HG03025 (cell line): ENCODE data around the gene MAP3K1.

Source experiments
- ATAC-seq: cut with Tn5 transposase; IDR thresholded peaks from one replicate; pipeline ENCODE4 v1.9.1; 2021; ENCODE audit warnings: mild to moderate bottlenecking, moderate library complexity; ENCODE audit not compliant: unreplicated experiment, low FRiP score

Gene MAP3K1

DNA sequence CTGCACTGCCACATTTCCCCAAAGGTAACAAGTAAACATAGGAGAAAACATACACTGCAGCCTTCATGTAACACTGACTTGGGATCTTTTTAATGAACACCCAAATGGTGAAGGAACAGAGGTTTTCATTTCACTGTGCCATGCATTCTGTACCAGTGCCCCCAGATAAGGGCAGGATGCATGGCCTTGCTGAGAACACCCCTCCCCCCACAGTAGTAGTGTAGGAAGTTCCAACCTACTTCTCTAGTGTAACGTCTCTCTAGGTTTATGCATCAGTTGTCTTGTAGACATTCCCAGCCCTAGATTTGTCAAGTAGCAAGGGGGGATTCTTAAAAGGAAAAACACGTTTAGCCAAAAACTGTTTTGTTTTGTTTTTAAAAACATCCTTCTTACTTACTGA lies 29.9 kb downstream of the MAP3K1 start:
- no peak for ATAC-seq

GRCh38 chr5:56845904-56846480 lies 30.6 kb downstream of the MAP3K1 start:
- no peak for ATAC-seq

- ATAC-seq, result no peak
Measured at GRCh38 chr5:56848206-56848605, 32.9 kb downstream of the MAP3K1 start.

DNA sequence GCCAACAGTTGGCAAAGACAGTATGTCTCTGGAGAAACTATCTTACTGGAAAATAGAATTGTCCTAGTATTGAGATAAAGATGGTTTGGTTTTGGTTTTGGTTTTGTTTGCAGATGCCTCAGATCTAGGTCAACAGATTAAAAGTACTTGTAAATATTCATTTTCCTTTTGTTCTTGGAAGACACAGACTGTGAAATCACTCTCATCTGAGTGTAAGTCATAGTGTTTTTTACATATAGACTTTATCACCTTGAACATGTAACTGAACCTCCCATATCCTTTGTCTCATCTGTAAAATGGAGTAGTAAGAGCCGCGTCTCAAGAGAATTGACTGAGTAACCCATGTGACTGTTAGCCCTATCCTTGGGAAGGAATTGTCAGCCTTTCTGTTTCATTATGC lies 34.3 kb downstream of the MAP3K1 start:
- no peak for ATAC-seq

DNA sequence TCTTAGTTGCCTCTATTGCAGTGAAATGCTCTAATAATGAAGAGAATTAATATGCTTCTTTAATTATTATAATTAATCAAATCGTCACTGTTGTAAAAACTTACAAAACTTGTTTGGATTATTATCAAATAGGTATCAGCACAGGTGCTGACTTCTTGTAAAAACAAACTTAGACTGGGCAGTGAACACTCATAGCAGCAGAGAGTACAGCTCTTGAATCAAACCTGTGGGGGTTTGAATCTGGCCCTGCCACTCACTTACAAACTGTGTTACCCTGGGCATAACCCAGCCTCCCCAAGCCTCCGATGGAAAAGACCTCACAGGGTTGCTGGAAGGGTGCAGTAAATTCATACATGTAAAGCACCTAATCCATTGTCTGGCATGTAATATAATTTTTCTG lies 35.1 kb downstream of the MAP3K1 start:
- ATAC-seq, result no peak

DNA sequence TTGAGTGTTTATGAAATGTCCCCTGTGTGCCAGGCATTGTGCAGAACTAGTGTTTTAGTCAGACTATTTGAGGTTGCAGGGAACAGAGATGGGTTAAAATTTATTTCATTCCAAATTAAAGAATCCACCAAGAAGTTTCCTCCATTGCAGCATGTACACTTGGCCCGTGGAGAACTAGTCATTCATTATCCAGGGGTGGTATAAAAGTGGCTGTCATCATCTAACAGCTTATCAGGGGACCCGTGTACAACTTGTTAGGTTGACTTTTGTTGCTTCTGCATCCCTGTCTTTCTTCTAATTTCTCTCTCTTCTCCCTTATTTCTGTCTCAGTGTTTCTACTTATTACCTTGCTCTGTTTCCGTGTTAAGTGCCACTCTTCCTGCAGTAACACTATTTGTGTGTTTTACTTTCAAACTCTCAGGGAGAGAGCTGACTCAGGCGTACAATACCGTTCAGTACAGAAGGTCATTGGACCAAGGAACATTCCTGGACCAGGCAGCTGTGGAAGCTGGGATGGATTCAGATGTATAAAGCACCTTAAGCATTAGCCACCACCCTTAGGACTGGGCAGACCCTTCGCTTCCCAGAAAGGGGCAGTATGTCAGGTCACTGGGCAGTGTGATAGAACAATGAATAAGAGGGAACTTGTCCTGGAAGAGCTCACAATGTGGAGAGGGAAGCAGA lies 36.1 kb downstream of the MAP3K1 start:
- ATAC-seq, result no peak

DNA sequence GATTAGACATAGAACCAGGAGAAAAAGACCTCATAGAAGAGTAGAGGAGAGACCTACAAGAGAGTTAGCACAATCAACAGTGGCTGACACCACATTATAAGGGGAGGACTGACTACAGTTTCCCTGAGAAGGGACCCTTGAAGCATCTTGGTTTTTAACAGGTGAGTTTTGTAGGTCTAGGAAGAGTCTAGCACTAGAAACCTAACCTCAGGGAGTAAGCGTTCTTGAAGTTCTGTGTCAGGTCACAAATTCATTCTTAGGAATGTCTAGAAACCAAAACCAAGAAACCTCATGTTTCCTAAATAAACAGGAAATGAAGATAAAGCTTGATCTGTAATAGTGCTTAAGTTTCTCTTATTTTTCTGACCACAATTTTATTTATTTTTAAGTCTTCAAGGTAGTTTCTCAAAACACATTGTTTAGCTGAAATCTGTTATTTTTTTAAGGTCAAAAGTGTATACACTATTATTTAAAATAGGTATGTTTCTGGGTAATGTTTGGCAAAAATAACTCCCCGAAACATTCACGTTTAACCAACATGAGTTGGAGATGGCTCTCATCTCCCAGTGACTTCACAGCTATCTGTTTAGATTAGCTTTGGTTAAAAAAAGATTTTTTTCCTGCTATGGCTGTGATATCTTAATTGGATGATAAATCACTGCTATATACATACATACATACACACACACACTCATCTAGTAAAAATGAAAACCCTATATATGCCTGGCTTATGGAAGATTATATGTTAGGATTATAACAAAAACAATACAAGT lies 37.1 kb downstream of the MAP3K1 start:
- ATAC-seq, result no peak

DNA sequence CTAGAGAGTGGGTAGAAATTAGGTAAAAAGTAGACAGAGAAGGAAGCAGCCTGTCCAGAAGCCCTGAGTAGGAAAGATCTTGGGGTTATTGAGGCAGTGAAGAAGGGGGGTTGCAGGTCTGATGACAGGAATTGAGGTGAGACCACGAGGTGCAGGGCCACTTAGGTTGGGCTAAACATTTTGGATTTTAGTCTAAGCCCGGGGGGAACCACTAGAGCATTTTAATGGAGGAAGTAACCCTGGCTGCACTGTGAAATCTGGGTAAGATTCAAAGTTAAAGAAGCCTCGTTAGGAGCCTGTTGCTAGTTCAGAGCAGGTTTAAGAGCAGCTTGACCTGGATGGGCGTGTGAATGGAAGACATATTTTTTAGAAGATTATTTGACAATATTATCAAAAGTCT lies 38.3 kb downstream of the MAP3K1 start:
- ATAC-seq, result no peak

DNA sequence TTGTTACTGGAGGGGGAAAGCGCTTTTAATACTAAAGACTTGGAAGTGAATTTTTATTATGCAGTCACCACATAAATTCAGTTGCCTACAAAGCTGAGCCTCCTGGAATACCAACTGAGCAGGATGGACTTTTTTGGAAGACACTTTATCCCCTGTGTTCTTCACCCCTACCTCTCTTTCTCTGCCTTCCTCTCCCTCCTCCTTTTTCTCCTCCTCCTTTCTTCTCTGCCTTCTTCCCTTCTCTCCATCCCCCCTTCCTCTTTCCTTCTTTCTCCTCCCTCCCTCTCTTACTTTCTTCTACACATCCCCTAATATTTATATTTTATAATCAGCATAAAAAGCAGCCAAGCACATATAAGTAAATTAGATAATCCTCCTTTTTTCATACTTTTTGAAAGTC lies 39.6 kb downstream of the MAP3K1 start:
- ATAC-seq, result no peak

GRCh38 chr5:56856541-56857178 lies 41.3 kb downstream of the MAP3K1 start:
- ATAC-seq, result no peak

GRCh38 chr5:56858777-56859442 lies 43.6 kb downstream of the MAP3K1 start:
- no peak for ATAC-seq

DNA sequence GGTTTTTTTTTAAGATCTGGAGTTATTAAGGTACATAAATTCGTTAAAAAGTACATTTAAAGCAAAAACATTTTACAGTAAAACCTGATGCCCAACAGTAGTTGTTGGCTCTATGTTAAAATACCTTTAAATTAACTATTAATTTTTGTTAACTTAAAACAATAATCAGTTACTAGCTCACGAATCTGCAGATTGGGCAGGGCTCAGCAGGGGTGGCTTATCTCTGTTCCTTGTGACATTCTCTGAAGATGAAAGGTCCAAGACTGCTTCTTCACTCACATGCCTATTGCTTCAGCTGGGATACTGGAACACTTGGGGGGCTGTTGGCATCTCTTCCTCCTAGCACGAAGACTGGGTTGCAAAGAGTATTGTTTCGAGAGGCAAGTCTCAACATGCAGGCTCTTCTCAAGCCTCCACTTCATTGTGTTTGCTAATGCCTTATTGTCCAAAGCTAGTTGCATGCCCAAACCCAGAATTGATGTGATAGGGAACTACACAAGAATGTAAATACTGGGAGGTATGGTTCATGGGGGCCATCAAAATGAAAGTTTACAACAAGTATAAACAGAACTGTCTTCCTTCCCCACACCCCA lies 46.6 kb downstream of the MAP3K1 start:
- ATAC-seq, result no peak

DNA sequence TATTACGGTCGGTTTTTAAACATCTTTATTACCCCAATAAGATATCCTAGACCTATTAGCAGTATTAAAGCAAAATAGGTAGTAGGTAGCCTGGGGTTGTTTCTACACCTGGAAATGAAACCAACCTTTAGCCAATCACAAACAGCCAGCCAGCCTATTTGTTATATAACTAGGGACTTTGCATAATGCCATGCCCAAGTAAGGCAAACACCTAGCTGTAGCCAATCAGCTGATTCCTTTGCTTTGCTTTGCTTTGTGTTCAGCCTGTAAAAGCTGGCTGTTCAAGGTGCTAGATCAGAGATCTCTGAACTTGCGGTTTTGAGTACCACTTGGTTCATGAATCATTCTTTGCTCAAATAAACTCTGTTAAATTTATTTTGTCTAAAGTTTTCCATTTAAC lies 47.6 kb downstream of the MAP3K1 start:
- no peak for ATAC-seq

DNA sequence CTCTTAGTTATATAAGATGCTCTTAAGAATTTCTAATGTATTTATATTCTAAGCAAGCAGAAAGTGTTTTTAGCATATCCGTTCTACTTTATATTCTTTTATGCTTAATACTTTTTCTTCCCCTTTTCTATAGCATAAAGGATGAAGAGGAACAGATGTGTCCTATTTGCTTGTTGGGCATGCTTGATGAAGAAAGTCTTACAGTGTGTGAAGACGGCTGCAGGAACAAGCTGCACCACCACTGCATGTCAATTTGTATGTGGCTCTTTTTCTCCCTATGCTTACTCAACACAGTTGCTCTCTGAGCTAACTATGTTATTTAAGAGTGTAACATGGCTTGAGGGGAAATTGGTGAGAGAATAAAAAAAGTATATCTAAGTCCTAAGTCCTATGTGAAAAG lies 56.4 kb downstream of the MAP3K1 start:
- ATAC-seq, result no peak

GRCh38 chr5:56873056-56873455 lies 57.7 kb downstream of the MAP3K1 start:
- ATAC-seq, result no peak

- ATAC-seq, result no peak
Measured at GRCh38 chr5:56876327-56876726, 61.0 kb downstream of the MAP3K1 start.

GRCh38 chr5:56881571-56881970 lies 66.2 kb downstream of the MAP3K1 start:
- no peak for ATAC-seq

DNA sequence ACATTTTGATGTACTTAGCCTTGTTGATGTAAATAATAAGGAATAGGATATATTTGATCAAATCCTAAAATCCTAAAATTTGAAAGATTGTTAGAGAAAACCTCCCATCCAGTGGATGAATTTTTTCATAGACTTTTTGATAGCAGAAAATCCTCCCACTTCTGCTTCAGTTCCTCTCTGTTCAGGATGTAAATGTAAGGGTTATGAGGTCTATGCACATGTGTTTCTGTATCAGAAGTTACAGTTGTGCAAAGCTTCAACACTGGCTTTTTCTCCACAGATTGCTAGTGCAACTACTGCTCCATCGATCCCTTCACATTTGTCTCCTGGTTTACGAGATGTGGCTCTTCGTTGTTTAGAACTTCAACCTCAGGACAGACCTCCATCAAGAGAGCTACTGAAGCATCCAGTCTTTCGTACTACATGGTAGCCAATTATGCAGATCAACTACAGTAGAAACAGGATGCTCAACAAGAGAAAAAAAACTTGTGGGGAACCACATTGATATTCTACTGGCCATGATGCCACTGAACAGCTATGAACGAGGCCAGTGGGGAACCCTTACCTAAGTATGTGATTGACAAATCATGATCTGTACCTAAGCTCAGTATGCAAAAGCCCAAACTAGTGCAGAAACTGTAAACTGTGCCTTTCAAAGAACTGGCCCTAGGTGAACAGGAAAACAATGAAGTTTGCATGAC lies 78.1 kb downstream of the MAP3K1 start:
- ATAC-seq, result no peak

DNA sequence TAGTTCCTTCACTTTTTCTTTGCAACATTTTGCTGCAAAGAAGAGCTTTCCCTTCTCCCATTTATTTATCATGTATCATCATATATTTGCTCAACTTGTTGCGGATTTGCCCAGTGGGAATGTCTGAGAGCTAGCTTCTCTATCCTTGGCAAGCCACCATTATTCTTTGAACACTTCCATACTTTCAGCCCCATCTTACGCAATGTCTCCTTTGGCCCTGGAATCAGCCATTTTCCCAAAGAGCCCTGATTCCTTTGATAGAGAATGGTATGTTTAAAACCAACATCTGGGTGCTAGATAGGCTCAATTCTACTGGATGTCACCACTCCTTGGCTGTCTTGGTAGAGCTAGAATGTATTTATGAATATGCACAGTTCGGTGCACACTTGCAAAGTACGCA lies 81.4 kb downstream of the MAP3K1 start:
- ATAC-seq, result no peak

DNA sequence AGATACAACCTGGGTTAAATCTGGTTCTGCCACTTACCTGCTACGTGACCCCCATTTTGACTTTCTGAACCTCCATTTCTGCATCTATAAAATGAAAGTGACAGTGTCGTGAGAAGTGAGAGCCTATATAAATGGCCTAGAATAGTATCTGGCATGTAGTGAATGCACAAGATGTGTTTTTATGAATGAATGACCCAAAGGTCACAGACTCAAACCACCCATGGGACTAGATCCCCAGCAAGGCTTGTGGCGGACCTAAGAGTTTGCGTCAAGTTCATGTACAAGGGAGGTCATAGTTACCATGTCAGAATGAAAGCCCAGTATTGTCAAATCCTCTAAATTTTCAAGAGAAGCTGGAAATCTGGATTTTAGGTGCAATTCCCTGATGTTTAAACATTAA lies 82.9 kb downstream of the MAP3K1 start:
- no peak for ATAC-seq
